GM23248 (cell line): Measurements from ENCODE around the gene SYT13.

Source experiments
- EZH2 ChIP-seq: fragments of 200-600 bp; sonication (generic); IDR thresholded peaks from 2 replicates; pipeline ENCODE4 v1.6.1; 2018; ENCODE audit warnings: antibody characterized with exemption, mild to moderate bottlenecking; ENCODE audit not compliant: insufficient read depth, poor library complexity, severe bottlenecking
- EZH2phosphoT487 ChIP-seq: fragments of 200-600 bp; sonication (generic); IDR thresholded peaks from 2 replicates; pipeline ENCODE4 v1.6.1; 2018; ENCODE audit warnings: antibody characterized with exemption, moderate library complexity, mild to moderate bottlenecking, low read depth; ENCODE audit not compliant: insufficient read depth

DNA sequence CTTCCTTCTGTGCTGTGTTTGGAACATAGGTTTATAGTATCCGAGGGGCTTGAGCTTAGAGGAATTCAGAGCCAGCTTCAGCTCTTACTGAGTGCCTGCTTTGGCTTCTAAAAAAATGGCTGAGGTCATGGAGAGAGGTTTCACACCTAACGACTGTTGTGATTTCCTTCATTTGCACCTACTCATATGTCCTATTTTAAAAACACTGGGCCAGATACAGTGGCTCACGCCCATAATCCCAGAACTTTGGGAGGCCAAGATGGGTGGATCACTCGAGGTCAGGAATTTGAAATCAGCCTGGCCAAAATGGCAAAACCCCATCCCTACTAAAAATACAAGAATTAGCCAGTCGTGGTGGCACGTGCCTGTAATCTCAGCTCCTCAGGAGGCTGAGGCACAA, 38.3 kb upstream of the SYT13 start:
- TF ChIP-seq EZH2phosphoT487: no peak
- TF ChIP-seq EZH2: no peak
